ENCODE results near the gene CANX. TPM values are rescaled to one million over a fixed set of nuclear protein-coding genes. Genes with fewer than 3 reads are reported as not detected.
A peak's percentile ranks its signal among the peaks of the same experiment; 100 is the strongest.

CANX gene
- total RNA-seq, 1 donor from 2014 or later, result 597 TPM

DNA sequence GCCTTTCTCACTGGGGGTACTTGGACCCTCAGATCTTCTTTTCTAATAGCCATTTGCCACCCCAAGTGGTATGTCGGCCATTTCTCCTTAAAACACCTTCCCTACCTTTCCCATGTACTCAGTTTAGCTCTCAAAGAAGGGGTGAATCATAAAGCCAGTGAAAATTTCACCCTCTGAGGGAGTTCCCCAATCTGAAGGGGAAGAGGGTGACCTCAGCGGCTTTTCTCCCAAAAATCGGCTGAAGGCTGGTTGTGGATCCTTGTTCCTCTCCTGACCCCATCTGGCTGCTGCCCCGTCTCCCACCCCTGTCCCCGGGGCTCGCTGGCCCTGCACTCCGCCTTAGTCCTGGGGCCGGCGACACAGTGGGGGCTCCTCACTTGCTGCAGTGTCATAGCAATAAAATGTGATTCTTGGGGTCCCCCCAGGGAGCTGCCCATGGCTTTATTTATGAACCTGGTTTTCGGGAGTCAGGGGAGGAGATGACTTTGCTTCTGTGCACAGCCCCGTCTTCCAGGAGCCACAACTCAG lies 77.7 kb downstream of the CANX start:
- Mint-ChIP-seq H3K9me3 (no peaks in the 10 kb centered on the region), H3K4me3 (no peak overlapping the region), H3K36me3 (peaks cover 15% of the 10 kb centered on the region), H3K27me3 (no peaks in the 10 kb centered on the region), H3K4me1 (ENCODE audit: unreplicated experiment) (no peaks in the 10 kb centered on the region), H3K27ac (no peak overlapping the region)
- TF ChIP-seq, protein P1, sequence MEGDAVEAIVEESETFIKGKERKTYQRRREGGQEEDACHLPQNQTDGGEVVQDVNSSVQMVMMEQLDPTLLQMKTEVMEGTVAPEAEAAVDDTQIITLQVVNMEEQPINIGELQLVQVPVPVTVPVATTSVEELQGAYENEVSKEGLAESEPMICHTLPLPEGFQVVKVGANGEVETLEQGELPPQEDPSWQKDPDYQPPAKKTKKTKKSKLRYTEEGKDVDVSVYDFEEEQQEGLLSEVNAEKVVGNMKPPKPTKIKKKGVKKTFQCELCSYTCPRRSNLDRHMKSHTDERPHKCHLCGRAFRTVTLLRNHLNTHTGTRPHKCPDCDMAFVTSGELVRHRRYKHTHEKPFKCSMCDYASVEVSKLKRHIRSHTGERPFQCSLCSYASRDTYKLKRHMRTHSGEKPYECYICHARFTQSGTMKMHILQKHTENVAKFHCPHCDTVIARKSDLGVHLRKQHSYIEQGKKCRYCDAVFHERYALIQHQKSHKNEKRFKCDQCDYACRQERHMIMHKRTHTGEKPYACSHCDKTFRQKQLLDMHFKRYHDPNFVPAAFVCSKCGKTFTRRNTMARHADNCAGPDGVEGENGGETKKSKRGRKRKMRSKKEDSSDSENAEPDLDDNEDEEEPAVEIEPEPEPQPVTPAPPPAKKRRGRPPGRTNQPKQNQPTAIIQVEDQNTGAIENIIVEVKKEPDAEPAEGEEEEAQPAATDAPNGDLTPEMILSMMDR (conservative IDR thresholded peaks at IDR 0.05), result no peak
- DNase-seq (ENCODE audit: extremely low spot score, unreplicated experiment), result no peak

- Mint-ChIP-seq H3K36me3 (peaks cover 13% of the 10 kb centered on the region), H3K27ac (no peak overlapping the region), H3K4me3 (no peak overlapping the region), H3K4me1 (ENCODE audit: unreplicated experiment) (no peaks in the 10 kb centered on the region), H3K27me3 (no peaks in the 10 kb centered on the region), H3K9me3 (no peaks in the 10 kb centered on the region)
- TF ChIP-seq, protein P1 (conservative IDR thresholded peaks at IDR 0.05), result no peak
- DNase-seq (ENCODE audit: extremely low spot score, unreplicated experiment), result no peak
Measured at GRCh38 chr5:179777456-179777855, 78.7 kb downstream of the CANX start.

- H3K27ac Mint-ChIP-seq, result peak overlapping the region; percentile 22
- no peaks in the 10 kb centered on the region for H3K9me3 Mint-ChIP-seq
- peaks cover 10% of the 10 kb centered on the region for H3K36me3 Mint-ChIP-seq
- no peak overlapping the region for H3K4me3 Mint-ChIP-seq
- DNase-seq (ENCODE audit: extremely low spot score, unreplicated experiment), result no peak
- no peaks in the 10 kb centered on the region for H3K4me1 Mint-ChIP-seq (ENCODE audit: unreplicated experiment)
- TF ChIP-seq, protein P1 (conservative IDR thresholded peaks at IDR 0.05), result no peak
- no peaks in the 10 kb centered on the region for H3K27me3 Mint-ChIP-seq
Measured at GRCh38 chr5:179777909-179778308, 79.1 kb downstream of the CANX start.

GRCh38 chr5:179778591-179778990 lies 79.8 kb downstream of the CANX start:
- TF ChIP-seq, protein P1 (conservative IDR thresholded peaks at IDR 0.05), result no peak
- H3K4me1 Mint-ChIP-seq (ENCODE audit: unreplicated experiment), result no peaks in the 10 kb centered on the region
- no peak for DNase-seq (ENCODE audit: extremely low spot score, unreplicated experiment)
- no peak overlapping the region for H3K27ac Mint-ChIP-seq
- H3K27me3 Mint-ChIP-seq, result no peaks in the 10 kb centered on the region
- H3K4me3 Mint-ChIP-seq, result no peak overlapping the region
- peaks cover 6% of the 10 kb centered on the region for H3K36me3 Mint-ChIP-seq
- H3K9me3 Mint-ChIP-seq, result no peaks in the 10 kb centered on the region

DNA sequence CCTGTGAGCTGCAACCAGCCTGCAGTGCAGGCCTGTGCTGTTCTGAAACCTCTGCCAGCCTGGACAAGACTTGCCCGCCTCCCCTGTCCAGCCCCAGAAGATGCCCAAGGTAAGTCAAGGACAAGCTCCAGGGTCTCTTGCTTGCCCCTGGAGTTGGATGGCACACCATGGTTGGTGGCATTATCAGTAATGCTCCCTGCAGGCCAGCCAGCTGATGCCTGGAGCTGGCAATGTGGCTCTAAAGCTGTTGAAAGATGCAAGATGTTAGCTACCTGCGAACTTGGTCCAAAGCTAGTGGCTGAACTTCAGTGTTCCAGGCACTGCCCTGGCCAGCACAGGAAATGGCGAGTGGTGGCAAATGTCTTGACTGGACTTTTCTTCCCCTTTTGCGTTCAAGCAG lies 81.1 kb downstream of the CANX start:
- H3K4me3 Mint-ChIP-seq, result no peak overlapping the region
- peaks cover 6% of the 10 kb centered on the region for H3K36me3 Mint-ChIP-seq
- TF ChIP-seq, protein P1 (conservative IDR thresholded peaks at IDR 0.05), result no peak
- H3K27ac Mint-ChIP-seq, result no peak overlapping the region
- no peak for DNase-seq (ENCODE audit: extremely low spot score, unreplicated experiment)
- H3K9me3 Mint-ChIP-seq, result no peaks in the 10 kb centered on the region
- no peaks in the 10 kb centered on the region for H3K4me1 Mint-ChIP-seq (ENCODE audit: unreplicated experiment)
- H3K27me3 Mint-ChIP-seq, result no peaks in the 10 kb centered on the region

DNA sequence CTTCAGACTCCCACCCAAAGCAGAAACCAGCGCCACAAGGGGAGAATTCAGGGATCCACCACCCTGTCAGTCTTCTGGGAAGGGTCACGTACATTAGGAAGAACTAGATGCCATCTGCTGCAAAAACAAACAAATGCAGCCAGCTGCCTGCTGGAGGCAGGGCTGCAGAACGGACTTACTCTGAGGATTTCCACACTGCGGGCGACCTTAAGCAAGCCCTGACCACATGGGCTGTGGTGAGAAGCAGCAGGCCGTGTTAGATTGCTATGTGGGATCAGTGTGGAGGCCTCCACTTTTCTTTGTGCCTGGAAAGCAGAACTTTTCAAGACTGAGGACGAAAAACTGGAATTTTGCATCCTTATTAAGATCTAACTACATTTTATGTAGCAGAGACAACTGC lies 81.6 kb downstream of the CANX start:
- no peaks in the 10 kb centered on the region for H3K27me3 Mint-ChIP-seq
- H3K36me3 Mint-ChIP-seq, result peaks cover 6% of the 10 kb centered on the region
- H3K4me1 Mint-ChIP-seq (ENCODE audit: unreplicated experiment), result no peaks in the 10 kb centered on the region
- TF ChIP-seq, protein P1 (conservative IDR thresholded peaks at IDR 0.05), result no peak
- H3K4me3 Mint-ChIP-seq, result no peak overlapping the region
- H3K27ac Mint-ChIP-seq, result no peak overlapping the region
- no peak for DNase-seq (ENCODE audit: extremely low spot score, unreplicated experiment)
- no peaks in the 10 kb centered on the region for H3K9me3 Mint-ChIP-seq

Data from type B pancreatic cell (in vitro differentiated cells).